ENCODE measurements around the gene C10orf53. TPM values are rescaled to one million over a fixed set of nuclear protein-coding genes. Genes with fewer than 3 reads are reported as not detected.

C10orf53 gene
- total and polyA plus RNA-seq, 10 of the 15 experiments (the other 5 are each of a cell fraction or from before 2014, with no cell fraction given), result not detected

DNA sequence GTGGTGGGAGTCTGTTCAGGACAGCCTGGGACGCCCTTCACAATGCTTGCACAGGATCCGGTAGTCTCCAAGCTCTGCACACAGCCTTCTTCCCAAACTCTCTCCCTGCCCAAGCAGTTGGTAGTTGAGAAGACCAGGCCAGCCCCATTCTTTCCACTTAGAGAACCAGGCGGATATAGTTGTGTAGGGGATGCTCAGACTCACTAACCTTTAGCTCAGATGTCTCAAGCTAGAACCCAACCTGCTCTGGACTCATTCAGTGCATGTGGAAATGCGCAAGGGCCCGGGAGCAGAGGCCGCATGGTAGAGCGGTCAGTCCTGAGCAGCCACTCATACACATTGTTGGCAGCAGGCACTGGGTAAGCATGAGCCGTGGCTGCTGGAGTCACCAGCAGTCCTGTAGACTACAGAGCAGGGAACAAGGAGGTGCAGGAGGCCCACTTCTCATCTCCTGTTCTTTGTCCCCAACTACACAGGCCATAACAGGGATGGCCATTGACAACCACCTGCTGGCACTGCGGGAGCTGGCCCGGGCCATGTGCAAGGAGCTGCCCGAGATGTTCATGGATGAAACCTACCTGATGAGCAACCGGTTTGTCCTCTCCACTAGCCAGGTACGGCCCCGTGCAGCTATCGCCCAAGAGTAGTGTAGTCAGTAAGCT lies 17.2 kb upstream of the C10orf53 start:
- intact Hi-C loops (cut with micrococcal nuclease; ENCODE audit: unreplicated experiment), result no loop called here
- ChIA-PET CTCF (interaction anchor here (1.3 kb wide), 1 partner anchor 613 kb away, joined by 3 read pairs; no protein-coding TSS in a partner anchor), RAD21 (ENCODE audit: unreplicated experiment) (no interaction called here), POLR2A (no interaction called here), SMC1A (ENCODE audit: uncharacterized antibody, unreplicated experiment) (no interaction called here)
- H4K20me1 ChIP-seq (ENCODE audit: control insufficient read depth, insufficient read depth), result no peaks in the 10 kb centered on the region
- H3K36me3 ChIP-seq (ENCODE audit: control insufficient read depth in 2 of 2, insufficient read depth in 2 of 2, low read length in 1 of 2), result no peaks in the 10 kb centered on the region
- BruUV-seq (replicated peaks), result no TSS peak
- H3K9me3 ChIP-seq (replicated peaks; ENCODE audit: control insufficient read depth, insufficient read depth, low read length), result no peaks in the 10 kb centered on the region; the same call in 2 of the 3 replicates
- H2AFZ ChIP-seq (ENCODE audit: control insufficient read depth, low read depth, low read length), result no peak overlapping the region
- WGBS (ENCODE audit: insufficient coverage, insufficient replicate concordance, low lambda C conversion rate, missing lambda C conversion rate), result 36% methylated on average over 15 of the region's 15 CpGs
- ATAC-seq (no peak), DNase-seq (ENCODE audit: low read depth, low spot score) (no peak), FAIRE-seq (no peak)
- H3K27ac ChIP-seq (ENCODE audit: control insufficient read depth, insufficient read depth), result no peak overlapping the region
- no peak overlapping the region for H3K4me3 ChIP-seq
- H3K4me1 ChIP-seq (ENCODE audit: control insufficient read depth, insufficient read depth, low read length), result no peaks in the 10 kb centered on the region
- H3K27me3 ChIP-seq (replicated peaks in 1 of 2; ENCODE audit: control insufficient read depth in 2 of 2, insufficient read depth in 2 of 2, low read length in 1 of 2), result no peaks in the 10 kb centered on the region; a peak in 2 of 4 replicates
- in situ Hi-C loops (cut with MboI), result no loop called here
- TF ChIP-seq CBFB (IDR thresholded peaks at IDR 0.05; ENCODE audit: low read depth) (no peak), POU2F2 (IDR thresholded peaks at IDR 0.05; ENCODE audit: borderline replicate concordance, low read depth, low read length) (no peak), NFYB (IDR thresholded peaks at IDR 0.05; ENCODE audit: insufficient read depth, low read depth, low read length) (no peak), HSF1 (IDR thresholded peaks at IDR 0.05; ENCODE audit: low read depth, low read length) (no peak), PAX8 (IDR thresholded peaks at IDR 0.05) (no peak), CBX5 (IDR thresholded peaks at IDR 0.05; ENCODE audit: low read depth) (no peak), ESRRA (IDR thresholded peaks at IDR 0.05; ENCODE audit: low read length) (no peak), BCL3 (IDR thresholded peaks at IDR 0.05; ENCODE audit: borderline replicate concordance, insufficient read depth, low read depth, low read length, poor library complexity, severe bottlenecking) (no peak), POLR2A (IDR thresholded peaks at IDR 0.05; ENCODE audit: low read depth, low read length) (no peak), KDM1A (IDR thresholded peaks at IDR 0.05; ENCODE audit: borderline replicate concordance) (no peak), ZNF622 (IDR thresholded peaks at IDR 0.05) (no peak), TBL1XR1 (IDR thresholded peaks at IDR 0.05; ENCODE audit: low read depth, low read length) (no peak), JUNB (IDR thresholded peaks at IDR 0.05) (no peak), CHD2 (IDR thresholded peaks at IDR 0.05; ENCODE audit: borderline replicate concordance, low read depth, low read length) (no peak)
- TF ChIP-seq, protein P1, sequence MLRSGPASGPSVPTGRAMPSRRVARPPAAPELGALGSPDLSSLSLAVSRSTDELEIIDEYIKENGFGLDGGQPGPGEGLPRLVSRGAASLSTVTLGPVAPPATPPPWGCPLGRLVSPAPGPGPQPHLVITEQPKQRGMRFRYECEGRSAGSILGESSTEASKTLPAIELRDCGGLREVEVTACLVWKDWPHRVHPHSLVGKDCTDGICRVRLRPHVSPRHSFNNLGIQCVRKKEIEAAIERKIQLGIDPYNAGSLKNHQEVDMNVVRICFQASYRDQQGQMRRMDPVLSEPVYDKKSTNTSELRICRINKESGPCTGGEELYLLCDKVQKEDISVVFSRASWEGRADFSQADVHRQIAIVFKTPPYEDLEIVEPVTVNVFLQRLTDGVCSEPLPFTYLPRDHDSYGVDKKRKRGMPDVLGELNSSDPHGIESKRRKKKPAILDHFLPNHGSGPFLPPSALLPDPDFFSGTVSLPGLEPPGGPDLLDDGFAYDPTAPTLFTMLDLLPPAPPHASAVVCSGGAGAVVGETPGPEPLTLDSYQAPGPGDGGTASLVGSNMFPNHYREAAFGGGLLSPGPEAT (IDR thresholded peaks at IDR 0.05; ENCODE audit: low read depth), result no peak
- no peaks in the 10 kb centered on the region for H3K79me2 ChIP-seq (ENCODE audit: control insufficient read depth, insufficient read depth, low read length)
- H3K4me2 ChIP-seq (ENCODE audit: control insufficient read depth, insufficient read depth), result no peak overlapping the region
- H3K9ac ChIP-seq (ENCODE audit: control insufficient read depth, insufficient read depth, low read length), result no peak overlapping the region

Data from GM12878 (cell line).